IPS-18c (cell line): Measurements from ENCODE around the gene DCAF8.

ENCODE experiments used
- H3K4me3 ChIP-seq: 2 replicates; pipeline ENCODE4 v1.7.0; 2013; ENCODE audit warnings: low read depth, mild to moderate bottlenecking, low read length, moderate library complexity; ENCODE audit not compliant: insufficient read depth
- H3K9me3 ChIP-seq: one replicate; pipeline ENCODE4 v1.6.1; 2013; ENCODE audit warnings: mild to moderate bottlenecking, low read length, moderate library complexity; ENCODE audit not compliant: control insufficient read depth, insufficient read depth

DCAF8 gene

GRCh38 chr1:160239582-160240299 lies 22.6 kb downstream of the DCAF8 start:
- no peak overlapping the region for H3K4me3 ChIP-seq
- H3K9me3 ChIP-seq = no peaks in the 10 kb centered on the region

- Histone ChIP-seq H3K4me3 (no peak overlapping the region), H3K9me3 (no peaks in the 10 kb centered on the region)
Observed at GRCh38 chr1:160238408-160238807, 23.9 kb downstream of the DCAF8 start.

GRCh38 chr1:160237558-160237957 lies 24.8 kb downstream of the DCAF8 start:
- H3K9me3 ChIP-seq = no peaks in the 10 kb centered on the region
- H3K4me3 ChIP-seq = no peak overlapping the region

GRCh38 chr1:160236806-160237205 lies 25.5 kb downstream of the DCAF8 start:
- no peaks in the 10 kb centered on the region for H3K9me3 ChIP-seq
- H3K4me3 ChIP-seq = no peak overlapping the region

GRCh38 chr1:160232911-160233310 lies 29.4 kb downstream of the DCAF8 start:
- H3K9me3 ChIP-seq = no peaks in the 10 kb centered on the region
- H3K4me3 ChIP-seq = no peak overlapping the region

- H3K4me3 ChIP-seq = no peak overlapping the region
Observed at GRCh38 chr1:160228431-160228830, 33.9 kb downstream of the DCAF8 start.

GRCh38 chr1:160227561-160227960 lies 34.8 kb downstream of the DCAF8 start:
- Histone ChIP-seq H3K9me3 (no peaks in the 10 kb centered on the region), H3K4me3 (no peak overlapping the region)

More at GRCh38 chr1:160228431-160228830, 33.9 kb downstream of the DCAF8 start:
- H3K9me3 ChIP-seq = no peaks in the 10 kb centered on the region

GRCh38 chr1:160227034-160227433 lies 35.3 kb downstream of the DCAF8 start:
- Histone ChIP-seq H3K4me3 (no peak overlapping the region), H3K9me3 (no peaks in the 10 kb centered on the region)

- H3K4me3 ChIP-seq = no peak overlapping the region
- no peaks in the 10 kb centered on the region for H3K9me3 ChIP-seq
Observed at GRCh38 chr1:160226623-160227022, 35.7 kb downstream of the DCAF8 start.

- H3K9me3 ChIP-seq = no peaks in the 10 kb centered on the region
- H3K4me3 ChIP-seq = no peak overlapping the region
Observed at GRCh38 chr1:160225345-160225744, 37.0 kb downstream of the DCAF8 start.

- Histone ChIP-seq H3K4me3 (no peak overlapping the region), H3K9me3 (no peaks in the 10 kb centered on the region)
Observed at GRCh38 chr1:160224606-160225005, 37.7 kb downstream of the DCAF8 start.

- Histone ChIP-seq H3K9me3 (no peaks in the 10 kb centered on the region), H3K4me3 (no peak overlapping the region)
Observed at GRCh38 chr1:160222546-160222945, 39.8 kb downstream of the DCAF8 start.

GRCh38 chr1:160221089-160221488 lies 41.3 kb downstream of the DCAF8 start:
- H3K9me3 ChIP-seq = no peaks in the 10 kb centered on the region
- no peak overlapping the region for H3K4me3 ChIP-seq

- Histone ChIP-seq H3K9me3 (no peaks in the 10 kb centered on the region), H3K4me3 (no peak overlapping the region)
Observed at GRCh38 chr1:160220301-160220700, 42.0 kb downstream of the DCAF8 start.

- H3K4me3 ChIP-seq = no peak overlapping the region
- no peaks in the 10 kb centered on the region for H3K9me3 ChIP-seq
Observed at GRCh38 chr1:160219062-160219929, 43.1 kb downstream of the DCAF8 start.

- H3K4me3 ChIP-seq = no peak overlapping the region
Observed at GRCh38 chr1:160217481-160218051, 44.8 kb downstream of the DCAF8 start.

GRCh38 chr1:160216301-160216700 lies 46.0 kb downstream of the DCAF8 start:
- Histone ChIP-seq H3K9me3 (no peaks in the 10 kb centered on the region), H3K4me3 (no peak overlapping the region)

More at GRCh38 chr1:160217481-160218051, 44.8 kb downstream of the DCAF8 start:
- H3K9me3 ChIP-seq = no peaks in the 10 kb centered on the region
